Measurements from ENCODE around the gene CCDC149.

Gene CCDC149

GRCh38 chr4:24768604-24769003 lies 144.2 kb downstream of the CCDC149 start:
- TF ChIP-seq SIN3A (IDR thresholded peaks at IDR 0.05; ENCODE audit: borderline replicate concordance, insufficient read depth, low read length), result no peak
- TF ChIP-seq, protein P1, sequence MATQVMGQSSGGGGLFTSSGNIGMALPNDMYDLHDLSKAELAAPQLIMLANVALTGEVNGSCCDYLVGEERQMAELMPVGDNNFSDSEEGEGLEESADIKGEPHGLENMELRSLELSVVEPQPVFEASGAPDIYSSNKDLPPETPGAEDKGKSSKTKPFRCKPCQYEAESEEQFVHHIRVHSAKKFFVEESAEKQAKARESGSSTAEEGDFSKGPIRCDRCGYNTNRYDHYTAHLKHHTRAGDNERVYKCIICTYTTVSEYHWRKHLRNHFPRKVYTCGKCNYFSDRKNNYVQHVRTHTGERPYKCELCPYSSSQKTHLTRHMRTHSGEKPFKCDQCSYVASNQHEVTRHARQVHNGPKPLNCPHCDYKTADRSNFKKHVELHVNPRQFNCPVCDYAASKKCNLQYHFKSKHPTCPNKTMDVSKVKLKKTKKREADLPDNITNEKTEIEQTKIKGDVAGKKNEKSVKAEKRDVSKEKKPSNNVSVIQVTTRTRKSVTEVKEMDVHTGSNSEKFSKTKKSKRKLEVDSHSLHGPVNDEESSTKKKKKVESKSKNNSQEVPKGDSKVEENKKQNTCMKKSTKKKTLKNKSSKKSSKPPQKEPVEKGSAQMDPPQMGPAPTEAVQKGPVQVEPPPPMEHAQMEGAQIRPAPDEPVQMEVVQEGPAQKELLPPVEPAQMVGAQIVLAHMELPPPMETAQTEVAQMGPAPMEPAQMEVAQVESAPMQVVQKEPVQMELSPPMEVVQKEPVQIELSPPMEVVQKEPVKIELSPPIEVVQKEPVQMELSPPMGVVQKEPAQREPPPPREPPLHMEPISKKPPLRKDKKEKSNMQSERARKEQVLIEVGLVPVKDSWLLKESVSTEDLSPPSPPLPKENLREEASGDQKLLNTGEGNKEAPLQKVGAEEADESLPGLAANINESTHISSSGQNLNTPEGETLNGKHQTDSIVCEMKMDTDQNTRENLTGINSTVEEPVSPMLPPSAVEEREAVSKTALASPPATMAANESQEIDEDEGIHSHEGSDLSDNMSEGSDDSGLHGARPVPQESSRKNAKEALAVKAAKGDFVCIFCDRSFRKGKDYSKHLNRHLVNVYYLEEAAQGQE (IDR thresholded peaks at IDR 0.05; ENCODE audit: insufficient read depth in 1 of 2, low read depth in 2 of 2, low read length in 2 of 2), result no peak
- no peak for TF ChIP-seq TAF1 (IDR thresholded peaks at IDR 0.05; ENCODE audit: borderline replicate concordance, insufficient read depth, low read length)
- TF ChIP-seq FOXP2 (optimal IDR thresholded peaks at IDR 0.05; ENCODE audit: borderline replicate concordance, extremely low read depth, extremely low read length, insufficient read depth), result no peak
- no peak for TF ChIP-seq POLR2AphosphoS5 (IDR thresholded peaks at IDR 0.05; ENCODE audit: low read depth, low read length)

DNA sequence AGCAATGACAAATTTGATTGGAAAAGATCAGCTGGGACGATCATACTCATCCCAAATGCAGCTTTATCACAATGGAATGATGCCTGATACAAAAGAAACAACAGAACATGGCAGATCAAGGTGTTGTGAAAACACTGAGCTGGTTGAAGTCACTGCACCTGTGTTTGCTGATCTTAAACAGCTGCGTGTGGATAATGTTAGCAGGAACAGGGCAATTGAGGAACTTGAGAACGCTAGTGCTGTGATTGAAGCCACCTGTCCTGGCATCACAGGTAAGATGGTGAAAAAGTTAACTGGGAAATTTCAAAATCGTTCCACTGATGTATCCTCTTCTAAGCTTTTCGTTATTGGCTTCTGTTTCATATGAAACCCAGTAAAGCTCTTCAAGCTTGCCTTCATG lies 144.8 kb downstream of the CCDC149 start:
- TF ChIP-seq TAF1 (IDR thresholded peaks at IDR 0.05; ENCODE audit: borderline replicate concordance, insufficient read depth, low read length) (no peak), FOXP2 (optimal IDR thresholded peaks at IDR 0.05; ENCODE audit: borderline replicate concordance, extremely low read depth, extremely low read length, insufficient read depth) (no peak), POLR2AphosphoS5 (IDR thresholded peaks at IDR 0.05; ENCODE audit: low read depth, low read length) (no peak), SIN3A (IDR thresholded peaks at IDR 0.05; ENCODE audit: borderline replicate concordance, insufficient read depth, low read length) (no peak)
- TF ChIP-seq, protein P1 (IDR thresholded peaks at IDR 0.05; ENCODE audit: insufficient read depth in 1 of 2, low read depth in 2 of 2, low read length in 2 of 2), result no peak

DNA sequence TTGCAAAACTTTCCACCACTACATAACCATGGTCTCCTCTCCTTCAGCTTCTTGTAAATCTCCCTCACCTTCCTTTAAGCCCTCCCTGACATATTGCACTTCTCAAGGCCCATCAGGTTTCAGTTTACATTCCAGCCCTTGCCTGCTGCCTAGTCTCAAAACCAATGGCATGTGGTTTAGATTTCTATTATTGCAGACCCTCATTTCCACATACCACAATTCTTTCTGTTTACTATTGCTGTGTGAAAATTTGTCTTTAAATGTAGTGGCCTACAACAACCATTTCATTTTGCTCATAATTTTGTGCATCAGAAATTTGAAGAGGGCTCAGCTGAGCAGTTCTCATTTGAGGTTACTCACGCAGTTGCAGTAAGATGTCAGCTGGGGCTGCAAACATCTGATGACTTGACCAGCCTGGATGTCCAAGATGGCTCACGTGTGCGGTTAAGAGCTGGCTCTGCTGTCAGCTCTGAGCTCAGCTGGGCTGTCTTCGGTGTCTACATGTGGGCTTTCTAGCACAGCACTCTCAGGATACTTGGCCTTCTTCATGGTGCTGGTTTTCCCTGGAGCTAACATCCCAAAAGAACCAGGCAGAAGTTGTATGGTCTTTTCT lies 147.4 kb downstream of the CCDC149 start:
- TF ChIP-seq, protein P1 (IDR thresholded peaks at IDR 0.05; ENCODE audit: insufficient read depth in 1 of 2, low read depth in 2 of 2, low read length in 2 of 2), result no peak
- TF ChIP-seq POLR2AphosphoS5 (IDR thresholded peaks at IDR 0.05; ENCODE audit: low read depth, low read length) (no peak), FOXP2 (optimal IDR thresholded peaks at IDR 0.05; ENCODE audit: borderline replicate concordance, extremely low read depth, extremely low read length, insufficient read depth) (no peak), SIN3A (IDR thresholded peaks at IDR 0.05; ENCODE audit: borderline replicate concordance, insufficient read depth, low read length) (no peak), TAF1 (IDR thresholded peaks at IDR 0.05; ENCODE audit: borderline replicate concordance, insufficient read depth, low read length) (no peak)

DNA sequence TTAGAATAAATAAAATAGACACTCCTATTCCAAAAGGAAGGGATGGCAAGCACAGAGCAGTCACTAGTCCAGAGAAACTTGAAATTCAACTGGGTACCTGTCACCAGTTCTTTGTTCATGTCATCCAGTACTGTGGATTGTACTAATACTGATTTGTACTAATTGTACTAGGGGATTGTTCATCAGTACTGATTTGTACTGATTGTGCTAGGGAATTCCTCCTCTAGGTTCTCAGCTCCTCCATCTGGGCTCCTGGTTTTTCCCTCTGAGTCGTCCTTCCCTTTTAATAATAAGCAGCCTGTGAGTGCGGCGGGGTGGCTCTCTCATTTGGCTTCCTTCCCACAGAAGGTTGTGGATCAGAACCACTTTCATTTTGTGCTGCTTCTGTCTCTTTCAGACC lies 148.5 kb downstream of the CCDC149 start:
- TF ChIP-seq SIN3A (IDR thresholded peaks at IDR 0.05; ENCODE audit: borderline replicate concordance, insufficient read depth, low read length), result no peak

GRCh38 chr4:24763631-24764297 lies 149.1 kb downstream of the CCDC149 start:
- TF ChIP-seq FOXP2 (optimal IDR thresholded peaks at IDR 0.05; ENCODE audit: borderline replicate concordance, extremely low read depth, extremely low read length, insufficient read depth) (no peak), POLR2AphosphoS5 (IDR thresholded peaks at IDR 0.05; ENCODE audit: low read depth, low read length) (no peak)
- TF ChIP-seq, protein P1 (IDR thresholded peaks at IDR 0.05; ENCODE audit: insufficient read depth in 1 of 2, low read depth in 2 of 2, low read length in 2 of 2), result no peak
